Neural cell (in vitro differentiated cells): ENCODE measurements around the gene KCNAB1. TPM values are rescaled to one million over a fixed set of nuclear protein-coding genes. Genes with fewer than 3 reads are reported as not detected.

Experiments used
- H2AFZ ChIP-seq: fragments of 200-600, 300-800 bp; sonication (generic), shearing (Covaris generic); 2 replicates; pipeline ENCODE4 v1.6.0; 2014; ENCODE audit warnings: low read depth, mild to moderate bottlenecking, antibody characterized with exemption, low read length, moderate library complexity
- H3F3A ChIP-seq: fragments of 200-600 bp; shearing (Covaris generic); 2 replicates; pipeline ENCODE4 v1.6.1; 2016; ENCODE audit warnings: mild to moderate bottlenecking, moderate library complexity, mixed read lengths, antibody characterized with exemption, low read length; ENCODE audit not compliant: insufficient read depth, poor library complexity, severe bottlenecking
- H3K27ac ChIP-seq: fragments of 200-600, 300-800 bp; sonication (generic), shearing (Covaris generic); 2 replicates; pipeline ENCODE4 v1.5.1; 2014; ENCODE audit warnings: mild to moderate bottlenecking, low read length, moderate library complexity
- H3K27me3 ChIP-seq: fragments of 300-800, 200-600 bp; sonication (generic), shearing (Covaris generic); 2 replicates; pipeline ENCODE4 v1.6.0; 2014; ENCODE audit warnings: mild to moderate bottlenecking, low read depth, low read length, moderate library complexity; ENCODE audit not compliant: insufficient read depth
- H3K36me3 ChIP-seq: fragments of 300-800, 200-600 bp; sonication (generic), shearing (Covaris generic); 2 replicates; pipeline ENCODE4 v1.5.1; 2014; ENCODE audit warnings: mild to moderate bottlenecking, antibody characterized with exemption, low read length, moderate library complexity; ENCODE audit not compliant: insufficient read depth
- H3K4me2 ChIP-seq: fragments of 300-800, 200-600 bp; sonication (generic), shearing (Covaris generic); 2 replicates; pipeline ENCODE4 v1.6.0; 2014; ENCODE audit warnings: mild to moderate bottlenecking, low read length
- H3K4me3 ChIP-seq: fragments of 300-800, 200-600 bp; sonication (generic), shearing (Covaris generic); 2 replicates; pipeline ENCODE4 v1.5.1; 2014; ENCODE audit warnings: mild to moderate bottlenecking, low read length, moderate library complexity
- H3K79me2 ChIP-seq: fragments of 200-600 bp; shearing (Covaris generic); replicated peaks from 2 replicates; pipeline ENCODE4 v1.6.0; 2014; ENCODE audit warnings: mild to moderate bottlenecking, low read length, moderate library complexity; ENCODE audit not compliant: insufficient read depth
- H3K9ac ChIP-seq: fragments of 300-800, 200-600 bp; sonication (generic), shearing (Covaris generic); 2 replicates; pipeline ENCODE4 v1.6.1; 2016; ENCODE audit warnings: mild to moderate bottlenecking, low read length, mixed read lengths
- H3K9me2 ChIP-seq: fragments of 200-600 bp; shearing (Covaris generic); 2 replicates; pipeline ENCODE4 v1.6.1; 2016; ENCODE audit warnings: mild to moderate bottlenecking, low read length, mixed read lengths; ENCODE audit not compliant: insufficient read depth
- H3K9me3 ChIP-seq: fragments of 200-600, 300-800 bp; sonication (generic), shearing (Covaris generic); 2 replicates; pipeline ENCODE4 v1.6.1; 2016; ENCODE audit warnings: mild to moderate bottlenecking, mixed run types, low read length, moderate library complexity, mixed read lengths
- H4K20me1 ChIP-seq: fragments of 200-600 bp; shearing (Covaris generic); 2 replicates; pipeline ENCODE4 v1.6.1; 2016; ENCODE audit warnings: mild to moderate bottlenecking, mixed run types; ENCODE audit not compliant: insufficient read depth
- EP300 ChIP-seq: fragments of 450-650 bp; conservative IDR thresholded peaks from 2 replicates; pipeline ENCODE4 v1.6.1; 2014; ENCODE audit warnings: antibody characterized with exemption, mild to moderate bottlenecking, moderate library complexity; ENCODE audit not compliant: poor library complexity, severe bottlenecking
- EZH2 ChIP-seq: fragments of 200-600, 300-800 bp; shearing (Covaris generic), sonication (generic); IDR thresholded peaks from 2 replicates; pipeline ENCODE4 v1.6.1; 2014; ENCODE audit warnings: antibody characterized with exemption, low read length, borderline replicate concordance, mild to moderate bottlenecking; ENCODE audit not compliant: insufficient read depth, poor library complexity, severe bottlenecking
- MXI1 ChIP-seq: fragments of 450-650 bp; conservative IDR thresholded peaks from 2 replicates; pipeline ENCODE4 v1.6.1; 2014; ENCODE audit warnings: antibody characterized with exemption, mild to moderate bottlenecking; ENCODE audit not compliant: poor library complexity, severe bottlenecking
- POLR2AphosphoS5 ChIP-seq: IDR thresholded peaks from 2 replicates; pipeline ENCODE4 v1.6.1; 2012
- RAD21 ChIP-seq: fragments of 450-650 bp; conservative IDR thresholded peaks from 2 replicates; pipeline ENCODE4 v1.6.1; 2014; ENCODE audit warnings: antibody characterized with exemption, mild to moderate bottlenecking, moderate library complexity
- SMC3 ChIP-seq: fragments of 450-650 bp; conservative IDR thresholded peaks from 2 replicates; pipeline ENCODE4 v1.6.1; 2014; ENCODE audit warnings: antibody characterized with exemption, mild to moderate bottlenecking, moderate library complexity; ENCODE audit not compliant: poor library complexity
- TAF1 ChIP-seq: IDR thresholded peaks from 2 replicates; pipeline ENCODE4 v1.6.1; 2012; ENCODE audit warnings: low read depth
- polyA plus RNA-seq: library from polyadenylated mRNA; depleted of rRNA; stranded (reverse); fragments of >200 nt; gene quantifications from 2 replicates; pipeline ENCODE4 v1.2.3, GENCODE V29; 2014
- TF ChIP-seq, protein P1 (sequence below): IDR thresholded peaks from 2 replicates; pipeline ENCODE4 v1.6.1; 2012; ENCODE audit warnings: borderline replicate concordance
- TF ChIP-seq, protein P2 (sequence below): fragments of 450-650 bp; IDR thresholded peaks from 2 replicates; pipeline ENCODE4 v1.5.1; 2014; ENCODE audit warnings: antibody characterized with exemption, mild to moderate bottlenecking, moderate library complexity; ENCODE audit not compliant: poor library complexity, severe bottlenecking

KCNAB1 gene
- polyA plus RNA-seq, 1 donor from 2014 or later: 14.9 TPM

DNA sequence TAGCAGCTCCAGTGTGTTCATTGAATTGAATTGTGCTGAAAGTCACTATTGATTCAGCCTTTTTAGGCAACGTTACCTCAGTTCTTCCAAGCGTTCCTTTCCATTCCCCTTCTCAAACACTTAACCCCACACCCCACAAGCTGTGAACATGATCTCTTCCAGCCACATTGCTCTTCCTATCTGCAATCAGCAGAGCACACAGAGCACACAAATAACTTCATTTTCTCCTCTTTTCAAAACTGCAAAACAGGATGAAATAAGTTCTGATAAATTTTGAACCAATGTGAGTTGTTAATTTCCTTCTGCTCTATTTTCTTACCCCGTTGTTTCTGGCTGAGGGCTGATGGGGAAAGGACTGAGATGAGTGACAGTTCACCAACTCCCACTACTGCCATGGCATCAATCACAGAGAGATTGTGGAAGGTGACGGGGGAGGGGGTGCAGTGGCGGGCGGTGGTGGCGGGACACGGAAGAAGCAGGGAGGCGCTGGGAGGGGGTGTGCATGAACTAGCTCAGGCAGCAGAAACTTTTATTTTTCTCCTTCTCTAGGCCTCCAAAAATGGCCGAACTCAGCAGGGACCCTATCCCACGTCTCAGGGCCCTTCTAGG is 287.3 kb downstream of the KCNAB1 start:
- Histone ChIP-seq H4K20me1 (no peaks in the 10 kb centered on the region), H3K4me3 (peak overlapping the region; percentile 3), H3K27me3 (no peaks in the 10 kb centered on the region), H3K9ac (no peak overlapping the region), H3K79me2 (no peaks in the 10 kb centered on the region), H3K27ac (peak overlapping the region; percentile 28), H3K9me3 (no peaks in the 10 kb centered on the region), H2AFZ (no peak overlapping the region), H3K9me2 (no peaks in the 10 kb centered on the region), H3K4me2 (no peak overlapping the region), H3K36me3 (no peaks in the 10 kb centered on the region), H3F3A (no peaks in the 10 kb centered on the region)
- TF ChIP-seq POLR2AphosphoS5 (no peak), TAF1 (no peak), RAD21 (no peak), MXI1 (no peak), SMC3 (no peak), EZH2 (no peak), EP300 (no peak)
- TF ChIP-seq, protein P1, sequence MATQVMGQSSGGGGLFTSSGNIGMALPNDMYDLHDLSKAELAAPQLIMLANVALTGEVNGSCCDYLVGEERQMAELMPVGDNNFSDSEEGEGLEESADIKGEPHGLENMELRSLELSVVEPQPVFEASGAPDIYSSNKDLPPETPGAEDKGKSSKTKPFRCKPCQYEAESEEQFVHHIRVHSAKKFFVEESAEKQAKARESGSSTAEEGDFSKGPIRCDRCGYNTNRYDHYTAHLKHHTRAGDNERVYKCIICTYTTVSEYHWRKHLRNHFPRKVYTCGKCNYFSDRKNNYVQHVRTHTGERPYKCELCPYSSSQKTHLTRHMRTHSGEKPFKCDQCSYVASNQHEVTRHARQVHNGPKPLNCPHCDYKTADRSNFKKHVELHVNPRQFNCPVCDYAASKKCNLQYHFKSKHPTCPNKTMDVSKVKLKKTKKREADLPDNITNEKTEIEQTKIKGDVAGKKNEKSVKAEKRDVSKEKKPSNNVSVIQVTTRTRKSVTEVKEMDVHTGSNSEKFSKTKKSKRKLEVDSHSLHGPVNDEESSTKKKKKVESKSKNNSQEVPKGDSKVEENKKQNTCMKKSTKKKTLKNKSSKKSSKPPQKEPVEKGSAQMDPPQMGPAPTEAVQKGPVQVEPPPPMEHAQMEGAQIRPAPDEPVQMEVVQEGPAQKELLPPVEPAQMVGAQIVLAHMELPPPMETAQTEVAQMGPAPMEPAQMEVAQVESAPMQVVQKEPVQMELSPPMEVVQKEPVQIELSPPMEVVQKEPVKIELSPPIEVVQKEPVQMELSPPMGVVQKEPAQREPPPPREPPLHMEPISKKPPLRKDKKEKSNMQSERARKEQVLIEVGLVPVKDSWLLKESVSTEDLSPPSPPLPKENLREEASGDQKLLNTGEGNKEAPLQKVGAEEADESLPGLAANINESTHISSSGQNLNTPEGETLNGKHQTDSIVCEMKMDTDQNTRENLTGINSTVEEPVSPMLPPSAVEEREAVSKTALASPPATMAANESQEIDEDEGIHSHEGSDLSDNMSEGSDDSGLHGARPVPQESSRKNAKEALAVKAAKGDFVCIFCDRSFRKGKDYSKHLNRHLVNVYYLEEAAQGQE: no peak
- TF ChIP-seq, protein P2, sequence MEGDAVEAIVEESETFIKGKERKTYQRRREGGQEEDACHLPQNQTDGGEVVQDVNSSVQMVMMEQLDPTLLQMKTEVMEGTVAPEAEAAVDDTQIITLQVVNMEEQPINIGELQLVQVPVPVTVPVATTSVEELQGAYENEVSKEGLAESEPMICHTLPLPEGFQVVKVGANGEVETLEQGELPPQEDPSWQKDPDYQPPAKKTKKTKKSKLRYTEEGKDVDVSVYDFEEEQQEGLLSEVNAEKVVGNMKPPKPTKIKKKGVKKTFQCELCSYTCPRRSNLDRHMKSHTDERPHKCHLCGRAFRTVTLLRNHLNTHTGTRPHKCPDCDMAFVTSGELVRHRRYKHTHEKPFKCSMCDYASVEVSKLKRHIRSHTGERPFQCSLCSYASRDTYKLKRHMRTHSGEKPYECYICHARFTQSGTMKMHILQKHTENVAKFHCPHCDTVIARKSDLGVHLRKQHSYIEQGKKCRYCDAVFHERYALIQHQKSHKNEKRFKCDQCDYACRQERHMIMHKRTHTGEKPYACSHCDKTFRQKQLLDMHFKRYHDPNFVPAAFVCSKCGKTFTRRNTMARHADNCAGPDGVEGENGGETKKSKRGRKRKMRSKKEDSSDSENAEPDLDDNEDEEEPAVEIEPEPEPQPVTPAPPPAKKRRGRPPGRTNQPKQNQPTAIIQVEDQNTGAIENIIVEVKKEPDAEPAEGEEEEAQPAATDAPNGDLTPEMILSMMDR: no peak

DNA sequence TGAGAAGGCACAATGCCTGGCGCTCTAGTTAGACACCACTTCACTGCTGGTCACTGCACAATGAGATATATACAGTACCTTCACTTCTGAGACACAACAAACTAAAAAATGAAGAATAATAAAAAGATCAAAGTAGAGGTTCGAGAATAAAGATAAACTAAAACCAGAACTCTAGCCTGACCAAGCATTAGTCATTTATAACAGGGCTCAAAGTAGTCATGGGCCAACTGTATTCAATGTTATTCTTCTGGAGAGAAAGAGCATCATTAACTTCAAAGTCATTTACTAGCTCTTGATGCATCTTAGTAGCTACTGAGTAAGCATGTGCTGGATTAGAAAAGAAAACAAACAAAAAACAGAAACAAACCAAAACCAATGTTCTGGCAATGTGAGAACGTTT is 289.3 kb downstream of the KCNAB1 start:
- H3K9me2 ChIP-seq: no peaks in the 10 kb centered on the region
- H3K9ac ChIP-seq: no peak overlapping the region
- H3K4me3 ChIP-seq: no peak overlapping the region
- no peaks in the 10 kb centered on the region for H3K27me3 ChIP-seq
- no peak overlapping the region for H2AFZ ChIP-seq
- no peak for TF ChIP-seq EZH2
- no peak for TF ChIP-seq RAD21
- no peak for TF ChIP-seq TAF1
- TF ChIP-seq, protein P1: no peak
- no peak for TF ChIP-seq SMC3
- H3K27ac ChIP-seq: no peak overlapping the region
- no peaks in the 10 kb centered on the region for H3F3A ChIP-seq
- no peak overlapping the region for H3K4me2 ChIP-seq
- no peaks in the 10 kb centered on the region for H3K36me3 ChIP-seq
- no peaks in the 10 kb centered on the region for H3K79me2 ChIP-seq
- H4K20me1 ChIP-seq: no peaks in the 10 kb centered on the region
- H3K9me3 ChIP-seq: no peaks in the 10 kb centered on the region
